HG03469 (cell line): ENCODE results near the gene RAB4A.

Source experiments
- ATAC-seq: cut with Tn5 transposase; IDR thresholded peaks from one replicate; pipeline ENCODE4 v1.9.1; 2021; ENCODE audit warnings: mild to moderate bottlenecking, moderate library complexity, moderate number of reproducible peaks; ENCODE audit not compliant: unreplicated experiment

RAB4A gene

GRCh38 chr1:229328598-229329362 is 57.9 kb downstream of the RAB4A start:
- ATAC-seq: no peak

- no peak for ATAC-seq
Measured at GRCh38 chr1:229334269-229334668, 63.4 kb downstream of the RAB4A start.

GRCh38 chr1:229334716-229335115 is 63.8 kb downstream of the RAB4A start:
- ATAC-seq: no peak

GRCh38 chr1:229336345-229336744 is 65.4 kb downstream of the RAB4A start:
- ATAC-seq: no peak

GRCh38 chr1:229339086-229339485 is 68.2 kb downstream of the RAB4A start:
- ATAC-seq: no peak

GRCh38 chr1:229339520-229339919 is 68.6 kb downstream of the RAB4A start:
- ATAC-seq: no peak

GRCh38 chr1:229340496-229340895 is 69.6 kb downstream of the RAB4A start:
- ATAC-seq: no peak

- ATAC-seq: peak; percentile 47
Measured at GRCh38 chr1:229341774-229342655, 71.1 kb downstream of the RAB4A start.

GRCh38 chr1:229342656-229343569 is 72.0 kb downstream of the RAB4A start, which contains the start of gene CCSAP:
Gene CCSAP, minus strand, starts transcription at chr1:229343047. Its CDS starts 582 bp downstream, at chr1:229342465.
- ATAC-seq: peak; percentile 21

- ATAC-seq: no peak
Measured at GRCh38 chr1:229344139-229344538, 73.2 kb downstream of the RAB4A start.

- ATAC-seq: no peak
Measured at GRCh38 chr1:229344937-229345684, 74.2 kb downstream of the RAB4A start.

- ATAC-seq: no peak
Measured at GRCh38 chr1:229347528-229347927, 76.6 kb downstream of the RAB4A start.

GRCh38 chr1:229349463-229350385 is 78.8 kb downstream of the RAB4A start:
- no peak for ATAC-seq

GRCh38 chr1:229352975-229353374 is 82.1 kb downstream of the RAB4A start:
- ATAC-seq: no peak

- no peak for ATAC-seq
Measured at GRCh38 chr1:229354226-229354625, 83.3 kb downstream of the RAB4A start.
